Caco-2 (cell line): ENCODE measurements around the gene MBNL2. TPM values are rescaled to one million over a fixed set of nuclear protein-coding genes. Genes with fewer than 3 reads are reported as not detected.

Experiments
- BruUV-seq: library from RNA; stranded (reverse); fragments of 400-500 nt; replicated peaks from 2 replicates; lab custom pipeline; 2021; lab: Mats Ljungman, UMichigan
- CTCF ChIA-PET: fragments of 300-600 bp; sonication (Branson Sonifier 250); formaldehyde crosslinking; loops from one replicate; lab custom pipeline; 2022; ENCODE audit warnings: antibody characterized with exemption; lab: Charles Lee
- POLR2A ChIA-PET: fragments of 300-600 bp; sonication (Branson Sonifier 250); formaldehyde crosslinking; loops from one replicate; lab custom pipeline; 2022; ENCODE audit warnings: antibody characterized with exemption; lab: Charles Lee
- DNase-seq, 2 experiments: peaks; one replicate each; pipeline versions ENCODE4 v3.0.0 to v3.0.0-alpha.2; 2020 to 2022
- H3K27me3 ChIP-seq: replicated peaks from 2 replicates; pipeline ENCODE4 v1.6.0; 2011; ENCODE audit warnings: low read length; ENCODE audit not compliant: control insufficient read depth, insufficient read depth
- H3K36me3 ChIP-seq: 2 replicates; pipeline ENCODE4 v1.5.1; 2011; ENCODE audit warnings: low read length; ENCODE audit not compliant: control insufficient read depth, insufficient read depth
- H3K4me1 ChIP-seq: fragments of 250-450 bp; sonication (Bioruptor Pico); 2 replicates; pipeline ENCODE4 v1.5.1; 2020; ENCODE audit warnings: mild to moderate bottlenecking
- H3K4me3 ChIP-seq: 2 replicates; pipeline ENCODE4 v1.5.1; 2011; ENCODE audit warnings: low read depth, mild to moderate bottlenecking, control low read depth, low read length
- H3K9me3 ChIP-seq: fragments of 250-450 bp; sonication (Bioruptor Pico); 2 replicates; pipeline ENCODE4 v1.5.1; 2020; ENCODE audit warnings: mild to moderate bottlenecking, moderate library complexity
- H3K27ac Mint-ChIP-seq: one replicate; pipeline ENCODE4 v1.8.0; 2022; ENCODE audit warnings: mixed read lengths; ENCODE audit not compliant: unreplicated experiment
- H3K27me3 Mint-ChIP-seq: one replicate; pipeline ENCODE4 v1.8.0; 2022; ENCODE audit warnings: mixed read lengths; ENCODE audit not compliant: insufficient read depth, unreplicated experiment
- H3K36me3 Mint-ChIP-seq: one replicate; pipeline ENCODE4 v1.8.0; 2022; ENCODE audit warnings: mild to moderate bottlenecking, mixed read lengths; ENCODE audit not compliant: insufficient read depth, unreplicated experiment
- H3K4me1 Mint-ChIP-seq: one replicate; pipeline ENCODE4 v1.8.0; 2022; ENCODE audit warnings: low read depth, mixed read lengths; ENCODE audit not compliant: unreplicated experiment
- H3K4me3 Mint-ChIP-seq: one replicate; pipeline ENCODE4 v1.8.0; 2022; ENCODE audit warnings: mild to moderate bottlenecking, moderate library complexity, mixed read lengths; ENCODE audit not compliant: unreplicated experiment
- H3K9me3 Mint-ChIP-seq: one replicate; pipeline ENCODE4 v1.8.0; 2022; ENCODE audit warnings: mixed read lengths; ENCODE audit not compliant: unreplicated experiment
- intact Hi-C: fragments of 100-400 bp; cut with micrococcal nuclease; formaldehyde crosslinking; loops from one replicate; pipeline ENCODE4 v1.10.0; 2022; ENCODE audit not compliant: unreplicated experiment
- total RNA-seq: library from RNA; stranded (reverse); gene quantifications from 2 replicates; pipeline ENCODE4 v1.2.3, GENCODE V29; 2022
- TF ChIP-seq, protein P1 (sequence below), 2 experiments: fragments of 200-600 bp in 1 of 2; IDR thresholded peaks; 1 replicate in 1 of 2; 2 replicates in 1 of 2; pipeline versions ENCODE4 v1.5.1 to v1.8.0; 2011 to 2022; ENCODE audit warnings: antibody characterized with exemption in 1 of 2, control low read depth in 1 of 2, inconsistent platforms in 1 of 2, low read depth in 1 of 2, low read length in 1 of 2, mild to moderate bottlenecking in 1 of 2, moderate library complexity in 1 of 2; ENCODE audit not compliant: insufficient read depth in 1 of 2, severe bottlenecking in 1 of 2, unreplicated experiment in 1 of 2

The MBNL2 gene
- total RNA-seq, 1 experiment from 2014 or later, result 41.6 TPM

GRCh38 chr13:97231118-97231828 is 9.1 kb downstream of the MBNL2 start:
- no peaks in the 10 kb centered on the region for H3K9me3 ChIP-seq
- Mint-ChIP-seq H3K4me3 (no peak overlapping the region), H3K36me3 (peaks cover 41% of the 10 kb centered on the region), H3K9me3 (no peaks in the 10 kb centered on the region), H3K27me3 (no peaks in the 10 kb centered on the region), H3K4me1 (peaks cover 44% of the 10 kb centered on the region), H3K27ac (no peak overlapping the region)
- H3K27me3 ChIP-seq, result no peaks in the 10 kb centered on the region
- DNase-seq, result no peak
- CTCF ChIA-PET, result no interaction called here
- POLR2A ChIA-PET, result no interaction called here
- intact Hi-C loops, result no loop called here
- no peak overlapping the region for H3K4me3 ChIP-seq
- TF ChIP-seq, protein P1, sequence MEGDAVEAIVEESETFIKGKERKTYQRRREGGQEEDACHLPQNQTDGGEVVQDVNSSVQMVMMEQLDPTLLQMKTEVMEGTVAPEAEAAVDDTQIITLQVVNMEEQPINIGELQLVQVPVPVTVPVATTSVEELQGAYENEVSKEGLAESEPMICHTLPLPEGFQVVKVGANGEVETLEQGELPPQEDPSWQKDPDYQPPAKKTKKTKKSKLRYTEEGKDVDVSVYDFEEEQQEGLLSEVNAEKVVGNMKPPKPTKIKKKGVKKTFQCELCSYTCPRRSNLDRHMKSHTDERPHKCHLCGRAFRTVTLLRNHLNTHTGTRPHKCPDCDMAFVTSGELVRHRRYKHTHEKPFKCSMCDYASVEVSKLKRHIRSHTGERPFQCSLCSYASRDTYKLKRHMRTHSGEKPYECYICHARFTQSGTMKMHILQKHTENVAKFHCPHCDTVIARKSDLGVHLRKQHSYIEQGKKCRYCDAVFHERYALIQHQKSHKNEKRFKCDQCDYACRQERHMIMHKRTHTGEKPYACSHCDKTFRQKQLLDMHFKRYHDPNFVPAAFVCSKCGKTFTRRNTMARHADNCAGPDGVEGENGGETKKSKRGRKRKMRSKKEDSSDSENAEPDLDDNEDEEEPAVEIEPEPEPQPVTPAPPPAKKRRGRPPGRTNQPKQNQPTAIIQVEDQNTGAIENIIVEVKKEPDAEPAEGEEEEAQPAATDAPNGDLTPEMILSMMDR (IDR thresholded peaks at IDR 0.05; ENCODE audit: insufficient read depth in 1 of 2, low read depth in 1 of 2, low read length in 1 of 2, severe bottlenecking in 1 of 2, unreplicated experiment in 1 of 2), result no peak
- BruUV-seq, result no TSS peak
- peaks cover 28% of the 10 kb centered on the region for H3K4me1 ChIP-seq
- no peaks in the 10 kb centered on the region for H3K36me3 ChIP-seq

DNA sequence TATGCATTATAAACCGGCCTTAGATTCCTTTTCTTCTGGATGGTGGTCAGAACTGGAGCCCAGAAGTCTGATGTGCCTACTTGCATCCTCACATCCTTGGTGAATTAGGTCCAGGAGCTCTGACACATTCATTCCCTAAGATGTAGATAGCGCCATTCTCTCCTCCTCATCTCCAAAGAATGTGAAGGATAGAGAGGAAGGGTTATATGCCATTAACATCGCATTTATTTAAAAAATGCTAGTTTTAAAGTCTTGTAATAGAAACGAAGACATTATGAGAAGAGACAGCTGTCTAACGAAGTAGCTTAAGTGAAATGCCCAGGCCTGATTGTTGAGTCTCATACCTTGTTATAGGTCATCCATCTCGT is 9.7 kb downstream of the MBNL2 start:
- peaks cover 23% of the 10 kb centered on the region for H3K4me1 ChIP-seq
- POLR2A ChIA-PET, result no interaction called here
- no peaks in the 10 kb centered on the region for H3K27me3 Mint-ChIP-seq

GRCh38 chr13:97233499-97233898 is 11.4 kb downstream of the MBNL2 start:
- intact Hi-C loops, result no loop called here
- TF ChIP-seq, protein P1 (IDR thresholded peaks at IDR 0.05; ENCODE audit: insufficient read depth in 1 of 2, low read depth in 1 of 2, low read length in 1 of 2, severe bottlenecking in 1 of 2, unreplicated experiment in 1 of 2), result no peak
- Mint-ChIP-seq H3K36me3 (peaks cover 34% of the 10 kb centered on the region), H3K9me3 (no peaks in the 10 kb centered on the region), H3K27me3 (no peaks in the 10 kb centered on the region), H3K4me1 (peaks cover 46% of the 10 kb centered on the region), H3K27ac (no peak overlapping the region), H3K4me3 (no peak overlapping the region)
- CTCF ChIA-PET, result no interaction called here
- 0 out of 2 replicates have a peak, but pooled peaks cover 3% of the 10 kb centered on the region for H3K36me3 ChIP-seq
- POLR2A ChIA-PET, result no interaction called here
- H3K27me3 ChIP-seq, result no peaks in the 10 kb centered on the region
- BruUV-seq, result no TSS peak
- no peaks in the 10 kb centered on the region for H3K9me3 ChIP-seq
- no peak overlapping the region for H3K4me3 ChIP-seq
- DNase-seq, result no peak
- peaks cover 12% of the 10 kb centered on the region for H3K4me1 ChIP-seq

More for the DNA sequence above, 9.7 kb downstream of the MBNL2 start:
- peaks cover 42% of the 10 kb centered on the region for H3K4me1 Mint-ChIP-seq
- BruUV-seq, result no TSS peak
- CTCF ChIA-PET, result no interaction called here
- peaks cover 40% of the 10 kb centered on the region for H3K36me3 Mint-ChIP-seq
- Histone ChIP-seq H3K36me3 (no peaks in the 10 kb centered on the region), H3K4me3 (no peak overlapping the region), H3K27me3 (no peaks in the 10 kb centered on the region), H3K9me3 (no peaks in the 10 kb centered on the region)
- no peak for DNase-seq
- H3K9me3 Mint-ChIP-seq, result no peaks in the 10 kb centered on the region
- TF ChIP-seq, protein P1 (IDR thresholded peaks at IDR 0.05; ENCODE audit: insufficient read depth in 1 of 2, low read depth in 1 of 2, low read length in 1 of 2, severe bottlenecking in 1 of 2, unreplicated experiment in 1 of 2), result no peak
- no peak overlapping the region for H3K4me3 Mint-ChIP-seq
- intact Hi-C loops, result no loop called here
- no peak overlapping the region for H3K27ac Mint-ChIP-seq
